Measurements from ENCODE around the gene GPER1. TPM values are rescaled to one million over a fixed set of nuclear protein-coding genes. Genes with fewer than 3 reads are reported as not detected.

GPER1 gene
- total and polyA plus RNA-seq, 4 donors, result 3.7 to 7.7 (median 6.3) TPM

DNA sequence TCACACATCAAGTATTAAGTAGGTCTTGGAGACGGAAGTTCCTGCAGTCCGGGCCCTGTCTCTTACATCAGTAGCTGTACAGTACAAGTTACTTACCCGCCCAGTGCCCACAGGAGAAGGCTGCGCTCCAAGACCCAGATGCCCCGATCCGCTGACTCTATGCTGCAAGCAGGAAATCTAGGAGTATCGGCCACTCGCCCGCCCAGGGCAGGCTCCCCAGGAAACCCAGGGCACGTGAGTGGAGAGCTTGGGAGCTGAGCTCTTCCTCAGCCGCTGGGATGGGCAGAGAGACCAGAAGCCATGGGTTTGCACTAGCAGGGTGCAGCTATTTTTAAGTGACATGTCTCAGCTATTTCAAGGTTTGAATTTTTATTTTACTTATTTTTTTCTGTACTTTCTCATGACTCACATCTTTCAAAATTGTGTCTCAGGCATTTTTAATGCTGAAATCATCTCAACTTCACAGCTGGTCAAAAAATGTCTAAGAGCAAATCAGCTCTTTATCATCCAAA, 1.9 kb upstream of the GPER1 start:
- no peak for DNase-seq
- H3K36me3 ChIP-seq (ENCODE audit: control insufficient read depth in 4 of 4, insufficient read depth in 4 of 4, low read length in 4 of 4), result peaks cover 0 to 3% (median 0%) of the 10 kb centered on the region in 4 donors
- no peak overlapping the region for H3K4me3 ChIP-seq
- no peak overlapping the region for H3K9ac ChIP-seq (ENCODE audit: insufficient read depth in 1 of 2, low read length in 2 of 2)
- no peaks in the 10 kb centered on the region for H3K27me3 ChIP-seq (ENCODE audit: control insufficient read depth in 3 of 3, insufficient read depth in 3 of 3, low read length in 2 of 3)
- peaks cover 3 to 30% (median 11%) of the 10 kb centered on the region in 5 donors for H3K4me1 ChIP-seq (ENCODE audit: control insufficient read depth in 5 of 5, insufficient read depth in 5 of 5, low read length in 5 of 5)
- no peaks in the 10 kb centered on the region for H3K9me3 ChIP-seq (ENCODE audit: control insufficient read depth in 4 of 4, insufficient read depth in 3 of 4, low read length in 3 of 4)
- TF ChIP-seq, protein P1, sequence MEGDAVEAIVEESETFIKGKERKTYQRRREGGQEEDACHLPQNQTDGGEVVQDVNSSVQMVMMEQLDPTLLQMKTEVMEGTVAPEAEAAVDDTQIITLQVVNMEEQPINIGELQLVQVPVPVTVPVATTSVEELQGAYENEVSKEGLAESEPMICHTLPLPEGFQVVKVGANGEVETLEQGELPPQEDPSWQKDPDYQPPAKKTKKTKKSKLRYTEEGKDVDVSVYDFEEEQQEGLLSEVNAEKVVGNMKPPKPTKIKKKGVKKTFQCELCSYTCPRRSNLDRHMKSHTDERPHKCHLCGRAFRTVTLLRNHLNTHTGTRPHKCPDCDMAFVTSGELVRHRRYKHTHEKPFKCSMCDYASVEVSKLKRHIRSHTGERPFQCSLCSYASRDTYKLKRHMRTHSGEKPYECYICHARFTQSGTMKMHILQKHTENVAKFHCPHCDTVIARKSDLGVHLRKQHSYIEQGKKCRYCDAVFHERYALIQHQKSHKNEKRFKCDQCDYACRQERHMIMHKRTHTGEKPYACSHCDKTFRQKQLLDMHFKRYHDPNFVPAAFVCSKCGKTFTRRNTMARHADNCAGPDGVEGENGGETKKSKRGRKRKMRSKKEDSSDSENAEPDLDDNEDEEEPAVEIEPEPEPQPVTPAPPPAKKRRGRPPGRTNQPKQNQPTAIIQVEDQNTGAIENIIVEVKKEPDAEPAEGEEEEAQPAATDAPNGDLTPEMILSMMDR (IDR thresholded peaks at IDR 0.05; ENCODE audit: control extremely low read depth, extremely low read depth), result no peak
- no peak overlapping the region for H3K27ac ChIP-seq (ENCODE audit: low read depth in 1 of 2, low read length in 1 of 2)
- WGBS, 2 donors, result 77 to 88% methylated on average over 11 of the region's 11 CpGs
- ATAC-seq (ENCODE audit: insufficient read depth, low FRiP score), result no peak

DNA sequence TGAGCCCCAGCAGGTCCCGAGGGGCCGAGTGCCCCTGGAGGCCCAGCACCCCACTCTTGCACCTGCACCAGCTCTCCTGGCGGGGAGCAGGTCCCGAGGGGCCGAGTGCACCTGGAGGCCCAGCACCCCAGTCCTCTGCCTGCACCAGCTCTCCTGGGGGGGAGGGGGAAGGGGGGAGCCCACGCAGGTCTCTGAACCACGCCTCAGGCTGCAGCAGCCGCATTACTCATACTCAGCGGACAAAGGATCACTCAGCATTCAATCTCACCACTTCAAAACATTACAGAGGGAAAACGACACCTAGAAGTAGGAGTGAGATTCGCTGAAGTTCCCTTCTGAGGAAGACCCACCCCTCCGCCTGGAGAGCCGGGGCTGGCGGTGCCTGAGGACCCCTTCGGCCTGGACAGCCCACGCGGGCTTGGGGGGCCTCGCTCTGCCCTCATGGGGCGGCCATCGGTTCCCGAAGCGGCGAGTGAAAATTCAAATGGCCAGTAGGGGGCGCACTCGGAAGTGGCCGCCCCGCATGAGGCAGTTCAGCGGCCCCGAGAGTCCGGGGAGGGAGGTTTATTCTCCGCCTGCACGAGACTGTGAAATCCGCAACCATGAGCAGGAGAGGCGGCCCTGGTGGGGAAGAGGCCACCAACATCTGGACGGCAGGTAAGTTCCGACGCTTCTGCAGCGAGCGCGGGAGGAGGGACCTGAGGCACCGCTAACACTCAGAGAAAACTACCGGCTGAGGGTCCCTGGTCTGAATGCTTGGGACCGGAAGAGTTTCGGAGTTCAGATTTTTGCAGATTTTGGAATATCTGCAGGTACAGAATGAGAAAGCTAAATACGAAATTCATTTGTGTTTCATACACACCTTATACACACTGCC, 1.1 kb upstream of the GPER1 start:
- H3K27ac ChIP-seq (ENCODE audit: low read depth in 1 of 2, low read length in 1 of 2), result peak overlapping the region in 1 of 2 donors; percentile 32
- peak; percentile 62 to 64 (median 64) for DNase-seq
- 13 to 18% methylated on average over 43 to 45 of the region's 45 CpGs for WGBS, 2 donors

DNA sequence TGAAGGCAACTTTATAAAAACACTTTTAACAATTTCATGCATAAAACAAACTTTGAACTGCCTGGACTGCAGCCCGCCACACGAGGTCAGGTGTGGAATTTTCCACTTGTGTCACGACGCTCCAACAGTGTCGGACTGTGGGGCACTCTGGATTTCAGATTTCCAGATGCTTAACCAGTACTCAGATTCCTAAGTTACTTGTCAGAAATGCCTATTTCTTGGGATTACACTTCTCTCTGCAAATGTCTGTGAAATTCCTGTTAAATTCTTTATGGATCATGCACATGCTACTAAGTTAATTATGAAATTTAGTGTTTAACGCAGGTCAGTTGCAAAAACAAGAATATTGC, 473 bp upstream of the GPER1 start:
- Histone ChIP-seq H3K27me3 (ENCODE audit: control insufficient read depth in 3 of 3, insufficient read depth in 3 of 3, low read length in 2 of 3) (no peaks in the 10 kb centered on the region), H3K36me3 (ENCODE audit: control insufficient read depth in 4 of 4, insufficient read depth in 4 of 4, low read length in 4 of 4) (peaks cover 0 to 8% (median 0%) of the 10 kb centered on the region in 4 donors), H3K4me1 (ENCODE audit: control insufficient read depth in 5 of 5, insufficient read depth in 5 of 5, low read length in 5 of 5) (peaks cover 3 to 30% (median 11%) of the 10 kb centered on the region in 5 donors), H3K9me3 (ENCODE audit: control insufficient read depth in 4 of 4, insufficient read depth in 3 of 4, low read length in 3 of 4) (peaks cover 0 to 1% (median 0%) of the 10 kb centered on the region in 4 donors), H3K9ac (ENCODE audit: insufficient read depth in 1 of 2, low read length in 2 of 2) (no peak overlapping the region), H3K27ac (ENCODE audit: low read depth in 1 of 2, low read length in 1 of 2) (no peak overlapping the region), H3K4me3 (no peak overlapping the region)
- ATAC-seq (ENCODE audit: insufficient read depth, low FRiP score) (no peak), DNase-seq (no peak)
- 28 to 53% methylated on average over 6 of the region's 6 CpGs for WGBS, 2 donors
- TF ChIP-seq, protein P1 (IDR thresholded peaks at IDR 0.05; ENCODE audit: control extremely low read depth, extremely low read depth), result no peak

More for the DNA sequence above, 1.1 kb upstream of the GPER1 start:
- TF ChIP-seq, protein P1 (IDR thresholded peaks at IDR 0.05; ENCODE audit: control extremely low read depth, extremely low read depth), result peak; percentile 64
- no peaks in the 10 kb centered on the region for H3K27me3 ChIP-seq (ENCODE audit: control insufficient read depth in 3 of 3, insufficient read depth in 3 of 3, low read length in 2 of 3)
- H3K9me3 ChIP-seq (ENCODE audit: control insufficient read depth in 4 of 4, insufficient read depth in 3 of 4, low read length in 3 of 4), result no peaks in the 10 kb centered on the region
- peak overlapping the region; percentile 12 for H3K4me3 ChIP-seq
- H3K36me3 ChIP-seq (ENCODE audit: control insufficient read depth in 4 of 4, insufficient read depth in 4 of 4, low read length in 4 of 4), result peaks cover 0 to 3% (median 0%) of the 10 kb centered on the region in 4 donors
- peak; percentile 59 for ATAC-seq (ENCODE audit: insufficient read depth, low FRiP score)
- peak overlapping the region; percentile 34 to 59 for H3K9ac ChIP-seq (ENCODE audit: insufficient read depth in 1 of 2, low read length in 2 of 2)
- H3K4me1 ChIP-seq (ENCODE audit: control insufficient read depth in 5 of 5, insufficient read depth in 5 of 5, low read length in 5 of 5), result peaks cover 3 to 30% (median 11%) of the 10 kb centered on the region in 5 donors

Data from lung (tissue), 12 donors.